Lung microvascular endothelial cell (primary cell): ENCODE data around the gene KIAA1671. TPM values are rescaled to one million over a fixed set of nuclear protein-coding genes. Genes with fewer than 3 reads are reported as not detected.
"Not testable (repeated sequence)": the region's sequence is repeated elsewhere in the genome, so short reads cannot be mapped to it uniquely, and the experiment has no call there.

ENCODE experiments used
- DNase-seq, 2 donors: peaks; one replicate each; pipeline versions ENCODE4 v3.0.0 to v3.0.0-alpha.2; 2010; ENCODE audit warnings: low read depth in 2 of 2
- total RNA-seq: library from RNA; depleted of rRNA; stranded (reverse); fragments of >200 nt; gene quantifications from 2 replicates; pipeline ENCODE4 v1.2.1, GENCODE V29; 2014

The KIAA1671 gene
- total RNA-seq, 1 donor from 2014 or later = 29.6 TPM

GRCh38 chr22:25223269-25223850 is 270.8 kb downstream of the KIAA1671 start:
- DNase-seq = no peak

DNA sequence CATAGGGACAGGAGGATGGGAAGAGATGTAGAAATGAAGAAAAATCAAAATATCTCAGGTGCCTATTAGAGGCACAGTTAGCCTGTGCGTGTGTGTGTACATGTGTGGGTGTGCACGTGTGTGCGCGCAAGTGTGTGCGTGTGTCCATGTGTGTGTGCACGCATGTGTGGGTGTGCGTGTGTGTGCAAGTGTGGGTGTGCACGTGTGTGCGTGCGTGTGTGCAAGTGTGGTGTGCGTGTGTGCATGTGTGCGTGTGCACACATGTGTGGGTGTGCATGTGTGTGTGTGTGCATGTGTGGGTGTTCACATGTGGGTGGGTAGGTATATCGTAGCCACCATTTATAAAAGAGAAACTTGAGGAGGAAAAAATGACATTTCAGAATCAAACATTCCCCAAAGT is 276.3 kb downstream of the KIAA1671 start:
- DNase-seq = no peak

DNA sequence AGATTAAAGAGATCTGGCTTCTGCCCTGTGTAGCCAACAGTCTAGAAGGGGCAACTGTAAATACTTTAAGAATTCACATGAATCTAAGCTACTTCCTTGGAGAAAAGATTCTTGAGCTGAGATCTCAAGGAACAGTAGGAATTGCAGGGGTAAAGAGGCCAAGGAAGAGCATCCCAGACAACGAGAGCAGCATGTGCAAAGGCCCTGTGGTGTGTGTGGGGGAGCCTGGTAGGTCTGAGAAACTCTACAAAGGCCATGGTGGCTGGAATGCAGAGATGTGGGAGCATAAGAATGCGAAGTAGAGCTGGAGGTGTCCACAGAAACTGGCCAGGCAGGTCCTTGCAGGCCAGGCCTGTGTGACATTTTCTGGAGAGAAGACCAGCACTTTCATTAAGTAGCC is 278.2 kb downstream of the KIAA1671 start:
- DNase-seq = not testable (repeated sequence)

DNA sequence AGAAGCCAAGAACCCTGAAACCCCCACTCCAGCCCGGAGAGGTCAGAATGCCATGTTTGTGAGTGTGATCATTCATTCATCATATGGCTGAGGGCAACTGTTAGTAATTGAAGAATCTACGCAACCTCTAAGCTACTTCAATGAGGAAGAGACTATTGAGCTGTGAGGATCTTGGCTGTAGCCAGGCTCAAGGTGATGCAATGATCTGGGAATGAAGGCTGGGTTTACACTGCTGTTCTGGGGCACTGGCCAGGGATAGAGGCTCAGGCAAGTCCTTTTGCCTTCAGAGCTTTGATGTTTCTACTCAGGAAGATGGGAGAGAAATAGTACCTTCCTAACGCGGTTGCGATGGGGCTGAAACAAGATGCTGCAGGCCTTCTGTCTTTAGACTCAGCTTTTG is 279.8 kb downstream of the KIAA1671 start:
- DNase-seq = no peak

DNA sequence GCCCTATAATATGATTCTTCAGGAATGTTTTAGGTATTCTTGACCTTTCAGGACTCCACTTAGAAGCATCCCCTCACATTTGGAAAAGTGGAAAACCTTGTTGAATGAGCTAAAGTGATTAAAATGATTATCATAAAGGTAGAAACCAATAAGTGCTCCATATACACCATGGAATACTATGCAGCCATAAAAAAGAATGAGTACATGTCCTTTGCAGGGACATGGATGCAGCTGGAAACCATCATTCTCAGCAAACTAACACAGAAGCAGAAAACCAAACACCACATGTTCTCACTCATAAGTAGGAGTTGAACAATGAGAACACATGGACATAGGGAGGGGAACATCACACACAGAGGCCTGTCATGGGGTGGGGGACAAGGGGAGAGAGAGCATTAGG is 281.2 kb downstream of the KIAA1671 start:
- DNase-seq = not testable (repeated sequence)

DNA sequence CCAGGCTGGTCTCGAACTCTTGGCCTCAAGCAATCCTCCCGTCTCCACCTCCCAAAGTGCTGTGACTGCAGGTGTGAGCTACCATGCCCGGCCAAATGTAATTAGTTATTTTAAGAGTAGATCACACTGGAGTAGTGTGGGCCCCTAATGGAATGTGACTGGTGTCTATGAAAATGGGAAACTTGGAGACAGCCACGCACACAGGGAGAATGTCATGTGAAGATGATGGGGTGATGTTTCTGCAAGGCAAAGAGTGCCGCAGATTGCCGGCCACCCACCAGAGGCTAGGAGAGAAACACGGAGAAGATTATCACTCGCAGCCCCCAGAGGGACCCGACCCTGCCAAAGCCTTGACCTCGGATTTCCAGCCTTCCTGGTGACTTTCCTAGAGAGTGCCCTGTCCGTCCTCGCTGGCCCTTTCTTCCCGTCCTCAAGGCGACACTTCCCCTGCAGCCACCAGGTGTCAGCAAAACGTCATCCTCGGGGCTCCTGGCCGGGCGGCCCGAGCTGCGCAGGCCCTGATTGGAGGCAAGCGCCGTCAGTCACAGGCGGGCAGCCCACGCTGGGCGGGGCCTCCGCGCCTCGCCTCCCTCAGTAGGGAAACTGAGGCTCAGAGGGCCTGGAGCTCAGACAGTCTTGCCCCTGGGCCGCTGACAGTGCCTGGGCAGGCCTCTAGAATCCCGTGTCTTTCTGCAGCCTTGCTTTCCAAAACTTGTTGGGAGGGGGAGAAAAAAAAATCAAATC is 283.2 kb downstream of the KIAA1671 start:
- DNase-seq = peak; percentile 82 to 92

GRCh38 chr22:25236417-25236816 is 283.9 kb downstream of the KIAA1671 start:
- DNase-seq = no peak

DNA sequence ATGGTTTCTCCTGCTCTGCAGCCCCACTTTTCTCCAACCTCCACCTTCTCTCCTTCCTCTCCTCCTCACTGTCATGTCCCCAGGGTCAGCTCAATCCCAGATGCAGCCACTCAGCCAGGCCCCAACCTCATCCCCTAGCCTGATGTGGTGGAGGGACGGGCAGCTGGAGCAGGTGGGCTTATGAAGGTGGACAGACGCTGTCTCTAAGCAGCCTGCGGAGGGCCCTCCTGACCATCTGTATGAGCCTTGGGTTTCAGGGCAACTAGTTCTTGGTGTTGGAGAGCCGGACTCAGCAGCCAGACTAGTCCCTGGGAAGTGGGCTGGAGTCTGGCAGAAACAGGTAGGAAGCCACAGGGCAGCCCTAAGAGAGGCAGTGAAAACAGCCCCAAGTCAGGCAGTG is 285.0 kb downstream of the KIAA1671 start:
- DNase-seq = no peak

GRCh38 chr22:25238058-25238457 is 285.5 kb downstream of the KIAA1671 start:
- DNase-seq = not testable (repeated sequence)

Other genes starting within 250 kb of the KIAA1671 start
- gene PIWIL3, start 178.0 kb upstream of the KIAA1671 start, total RNA-seq = not detected in 2 replicates
- gene SGSM1, start 146.5 kb upstream of the KIAA1671 start, total RNA-seq = 1.5 and 4.2 TPM in 2 replicates
- not detected in 2 replicates for gene LHFPL7, start 6.0 kb upstream of the KIAA1671 start, total RNA-seq
- under 0.01 and 0.22 TPM in 2 replicates for gene CRYBB3, start 247.1 kb downstream of the KIAA1671 start, total RNA-seq